PC-3 (cell line): ENCODE data around the gene SULT2B1. TPM values are rescaled to one million over a fixed set of nuclear protein-coding genes. Genes with fewer than 3 reads are reported as not detected.

Experiments used
- ATAC-seq: fragments of 200-7000 bp; cut with Tn5 transposase; 2 replicates; pipeline ENCODE4 v1.9.1; 2020; ENCODE audit warnings: mild to moderate bottlenecking, moderate library complexity
- BruUV-seq: library from RNA; stranded (reverse); fragments of 400-500 nt; replicated peaks from 2 replicates; lab custom pipeline; 2021; lab: Mats Ljungman, UMichigan
- CTCF ChIA-PET: fragments of 300-600 bp; sonication (Branson Sonifier 250); formaldehyde crosslinking; loops from one replicate; lab custom pipeline; 2022; ENCODE audit warnings: antibody characterized with exemption; lab: Charles Lee
- POLR2A ChIA-PET: fragments of 300-600 bp; sonication (Branson Sonifier 250); formaldehyde crosslinking; loops from one replicate; lab custom pipeline; 2022; ENCODE audit warnings: antibody characterized with exemption; ENCODE audit not compliant: unreplicated experiment; lab: Charles Lee
- DNase-seq: peaks from one replicate; pipeline ENCODE4 v3.0.0-alpha.2; 2015
- H2AFZ ChIP-seq: fragments of 300-600 bp; sonication (generic); 2 replicates; pipeline ENCODE4 v1.6.0; 2016; ENCODE audit warnings: antibody characterized with exemption, low read length
- H3F3A ChIP-seq: fragments of 300-600 bp; sonication (generic); one replicate; pipeline ENCODE4 v1.6.0; 2017; ENCODE audit warnings: antibody characterized with exemption, low read length, control low read depth, mild to moderate bottlenecking; ENCODE audit not compliant: unreplicated experiment
- H3K27ac ChIP-seq: fragments of 300-600 bp; sonication (generic); 2 replicates; pipeline ENCODE4 v1.5.1; 2016; ENCODE audit warnings: mild to moderate bottlenecking, low read length
- H3K27me3 ChIP-seq: fragments of 300-600 bp; sonication (generic); 2 replicates; pipeline ENCODE4 v1.6.1; 2016; ENCODE audit warnings: low read length, mixed read lengths
- H3K36me3 ChIP-seq: fragments of 300-600 bp; sonication (generic); 2 replicates; pipeline ENCODE4 v1.6.1; 2016; ENCODE audit warnings: low read depth, mixed run types, low read length, mixed read lengths
- H3K4me1 ChIP-seq: fragments of 300-600 bp; sonication (generic); 2 replicates; pipeline ENCODE4 v1.5.1; 2016; ENCODE audit warnings: low read length; ENCODE audit not compliant: insufficient read depth
- H3K4me2 ChIP-seq: fragments of 300-600 bp; sonication (generic); 2 replicates; pipeline ENCODE4 v1.6.0; 2016; ENCODE audit warnings: low read length
- H3K4me3 ChIP-seq: fragments of 300-600 bp; sonication (generic); 2 replicates; pipeline ENCODE4 v1.5.1; 2016; ENCODE audit warnings: mild to moderate bottlenecking, low read length, mixed read lengths
- H3K79me2 ChIP-seq: fragments of 300-600 bp; sonication (generic); 2 replicates; pipeline ENCODE4 v1.6.1; 2017; ENCODE audit warnings: low read length, mixed read lengths
- H3K9ac ChIP-seq: fragments of 300-600 bp; sonication (generic); 2 replicates; pipeline ENCODE4 v1.6.0; 2016; ENCODE audit warnings: mild to moderate bottlenecking, low read length
- H3K9me2 ChIP-seq: fragments of 300-600 bp; sonication (generic); replicated peaks from 2 replicates; pipeline ENCODE4 v1.6.1; 2016; ENCODE audit warnings: mixed run types, low read length, mixed read lengths
- H3K9me3 ChIP-seq: fragments of 300-600 bp; sonication (generic); 2 replicates; pipeline ENCODE4 v1.6.1; 2016; ENCODE audit warnings: low read length, mixed read lengths
- H4K20me1 ChIP-seq: fragments of 300-600 bp; sonication (generic); 2 replicates; pipeline ENCODE4 v1.6.1; 2016; ENCODE audit warnings: low read length, mixed read lengths
- EZH2 ChIP-seq: fragments of 300-600 bp; sonication (generic); IDR thresholded peaks from one replicate; pipeline ENCODE4 v1.6.1; 2017; ENCODE audit warnings: antibody characterized with exemption, mild to moderate bottlenecking, low read length; ENCODE audit not compliant: unreplicated experiment
- EZH2phosphoT487 ChIP-seq: fragments of 300-600 bp; sonication (generic); IDR thresholded peaks from 2 replicates; pipeline ENCODE4 v1.6.1; 2018; ENCODE audit warnings: mild to moderate bottlenecking, antibody characterized with exemption, low read length, borderline replicate concordance
- intact Hi-C: fragments of 100-400 bp; cut with micrococcal nuclease; formaldehyde crosslinking; loops from 2 replicates; pipeline ENCODE4 v1.9.0; 2023
- total RNA-seq: library from RNA; depleted of rRNA; stranded (reverse); fragments of >200 nt; gene quantifications from 2 replicates; pipeline ENCODE4 v1.2.3, GENCODE V29; 2014
- TF ChIP-seq, protein P1 (sequence below): fragments of 300-600 bp; sonication (generic); conservative IDR thresholded peaks from 2 replicates; pipeline ENCODE4 v1.5.1; 2017; ENCODE audit warnings: antibody characterized with exemption, low read depth, mild to moderate bottlenecking, low read length

The SULT2B1 gene
- total RNA-seq, 1 experiment from 2014 or later: 6.7 TPM

DNA sequence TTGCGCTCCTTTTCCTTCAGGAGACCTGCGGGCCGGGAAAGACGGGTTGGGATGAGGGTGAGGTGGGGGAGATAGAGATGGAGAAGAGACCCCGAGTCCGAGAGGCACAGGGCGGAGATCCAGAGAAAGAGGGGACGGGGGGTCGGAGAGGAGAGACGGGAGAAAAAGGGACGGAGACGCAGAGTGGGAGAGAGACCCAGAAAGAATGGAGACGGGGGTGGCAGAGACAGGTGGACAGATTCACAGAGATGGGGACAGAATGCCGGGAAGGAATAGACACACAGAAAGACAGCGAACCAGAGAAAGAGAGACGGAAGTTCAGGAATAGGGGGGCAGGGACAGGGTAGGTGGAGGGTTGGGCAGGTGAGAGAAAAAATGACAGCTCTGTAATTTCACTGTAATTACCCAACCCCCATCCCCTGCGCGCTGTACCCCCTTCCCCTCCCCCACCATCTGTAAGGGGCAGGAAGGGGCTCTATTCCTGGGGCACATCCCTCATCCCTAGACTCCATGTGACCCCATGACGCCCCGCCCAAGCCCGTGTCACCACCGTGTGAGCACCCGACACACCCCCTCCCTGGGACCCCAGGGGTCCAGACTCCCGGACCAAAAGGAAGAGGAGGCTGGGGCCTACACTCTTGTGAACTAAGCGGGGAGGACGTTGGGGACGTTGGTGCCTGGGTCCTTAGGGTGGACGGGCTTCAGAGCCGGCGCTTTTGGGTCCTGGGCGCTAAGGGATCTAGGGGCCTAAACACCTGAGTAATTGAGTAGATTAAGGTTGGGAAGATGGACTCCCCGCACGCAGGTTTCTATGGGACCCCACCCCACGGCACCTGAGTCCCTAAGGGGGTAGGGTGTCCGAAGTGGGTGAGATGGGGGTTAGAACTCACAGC, 84.2 kb downstream of the SULT2B1 start:
- TF ChIP-seq EZH2phosphoT487: no peak
- TF ChIP-seq EZH2: no peak
- TF ChIP-seq, protein P1, sequence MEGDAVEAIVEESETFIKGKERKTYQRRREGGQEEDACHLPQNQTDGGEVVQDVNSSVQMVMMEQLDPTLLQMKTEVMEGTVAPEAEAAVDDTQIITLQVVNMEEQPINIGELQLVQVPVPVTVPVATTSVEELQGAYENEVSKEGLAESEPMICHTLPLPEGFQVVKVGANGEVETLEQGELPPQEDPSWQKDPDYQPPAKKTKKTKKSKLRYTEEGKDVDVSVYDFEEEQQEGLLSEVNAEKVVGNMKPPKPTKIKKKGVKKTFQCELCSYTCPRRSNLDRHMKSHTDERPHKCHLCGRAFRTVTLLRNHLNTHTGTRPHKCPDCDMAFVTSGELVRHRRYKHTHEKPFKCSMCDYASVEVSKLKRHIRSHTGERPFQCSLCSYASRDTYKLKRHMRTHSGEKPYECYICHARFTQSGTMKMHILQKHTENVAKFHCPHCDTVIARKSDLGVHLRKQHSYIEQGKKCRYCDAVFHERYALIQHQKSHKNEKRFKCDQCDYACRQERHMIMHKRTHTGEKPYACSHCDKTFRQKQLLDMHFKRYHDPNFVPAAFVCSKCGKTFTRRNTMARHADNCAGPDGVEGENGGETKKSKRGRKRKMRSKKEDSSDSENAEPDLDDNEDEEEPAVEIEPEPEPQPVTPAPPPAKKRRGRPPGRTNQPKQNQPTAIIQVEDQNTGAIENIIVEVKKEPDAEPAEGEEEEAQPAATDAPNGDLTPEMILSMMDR: no peak
- Histone ChIP-seq H3K9ac (peak overlapping the region; percentile 68), H3K4me2 (peak overlapping the region; percentile 96), H3F3A (peaks cover 3% of the 10 kb centered on the region), H3K9me3 (no peaks in the 10 kb centered on the region), H2AFZ (peak overlapping the region; percentile 94; the same call in 1 of the 2 replicates), H3K4me3 (peak overlapping the region; percentile 80), H4K20me1 (no peaks in the 10 kb centered on the region), H3K27ac (0 out of 2 replicates have a peak overlapping the region, but pooled peaks have one; percentile 67), H3K79me2 (no peaks in the 10 kb centered on the region), H3K9me2 (no peaks in the 10 kb centered on the region), H3K4me1 (peaks cover 24% of the 10 kb centered on the region), H3K27me3 (no peaks in the 10 kb centered on the region), H3K36me3 (no peaks in the 10 kb centered on the region)
- POLR2A ChIA-PET: interaction anchor here (0.6 kb wide), 1 partner anchor 94 kb away, joined by 4 read pairs; no protein-coding TSS in a partner anchor
- CTCF ChIA-PET: interaction anchor here (0.7 kb wide), 1 partner anchor 10 kb away, joined by 5 read pairs; the partner anchor contains the start of gene CA11
- no TSS peak for BruUV-seq
- DNase-seq (no peak), ATAC-seq (no peak)
- intact Hi-C loops: no loop called here

DNA sequence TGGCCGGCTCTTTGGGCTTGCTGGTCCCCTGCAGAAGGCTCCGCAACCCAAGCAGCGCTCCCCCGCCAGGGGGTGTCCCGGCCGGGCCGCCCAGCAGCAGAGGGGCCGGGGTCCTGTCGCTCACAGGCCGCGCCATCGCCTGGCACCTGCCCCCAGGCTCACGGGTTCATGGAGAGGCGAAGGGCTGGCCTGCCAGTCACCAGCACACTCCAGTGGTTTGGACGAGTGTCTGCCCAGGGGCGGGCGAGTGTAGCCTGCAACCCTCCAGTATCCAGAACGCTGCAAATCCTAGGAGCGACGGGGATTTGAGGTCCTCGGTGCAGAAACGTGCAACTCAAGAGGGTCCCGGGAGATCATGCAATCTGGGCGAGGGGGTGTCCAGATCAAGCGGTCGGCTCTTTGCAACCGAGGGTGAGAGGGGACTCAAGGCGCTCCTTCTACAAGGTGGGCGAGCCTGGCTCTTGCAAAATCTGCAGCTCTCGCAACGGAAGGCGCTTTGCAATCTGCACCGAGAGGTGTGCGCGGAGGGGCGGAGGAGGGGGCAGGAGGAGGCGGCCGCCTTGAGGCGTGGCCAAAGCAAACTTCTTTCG, 85.0 kb downstream of the SULT2B1 start, which contains the start of gene DBP:
DBP (minus strand) TSS at position 521 of the 590 bp plus-strand sequence; CDS start at position 136, 385 bp downstream.
- peak within 1 kb of the TSS; percentile 94 for H2AFZ ChIP-seq
- peak within 1 kb of the TSS; percentile 80 for H3K4me3 ChIP-seq
- ChIA-PET POLR2A (interaction anchor here (0.6 kb wide), 1 partner anchor 94 kb away, joined by 4 read pairs; no protein-coding TSS in a partner anchor), CTCF (interaction anchor here (0.7 kb wide), 1 partner anchor 9 kb away, joined by 5 read pairs; the partner anchor contains the start of gene CA11)
- TF ChIP-seq EZH2 (no peak), EZH2phosphoT487 (no peak)
- TF ChIP-seq, protein P1: no peak; the same call in 1 of the 2 replicates
- no peaks in the 10 kb centered on the region for H3K9me2 ChIP-seq
- peak; percentile 19 for ATAC-seq
- peak; percentile 49 for DNase-seq
- H3K27me3 ChIP-seq: no peaks in the 10 kb centered on the region
- H3K79me2 ChIP-seq: no peaks in the 10 kb centered on the region
- BruUV-seq: no TSS peak
- peaks cover 3% of the 10 kb centered on the region for H3F3A ChIP-seq
- H3K9me3 ChIP-seq: no peaks in the 10 kb centered on the region
- H3K4me1 ChIP-seq: peaks cover 24% of the 10 kb centered on the region
- peak within 1 kb of the TSS; percentile 67 for H3K27ac ChIP-seq
- no peaks in the 10 kb centered on the region for H4K20me1 ChIP-seq
- peak within 1 kb of the TSS; percentile 96 for H3K4me2 ChIP-seq
- H3K36me3 ChIP-seq: no peaks in the 10 kb centered on the region
- peak within 1 kb of the TSS; percentile 67 for H3K9ac ChIP-seq
- intact Hi-C loops: loop anchor here (1.0 kb wide), 1 partner anchor 18 kb away; the partner anchor contains the start of genes RPL18 and SPHK2
